K562 (cell line): ENCODE data around the gene ZNF558. TPM values are rescaled to one million over a fixed set of nuclear protein-coding genes. Genes with fewer than 3 reads are reported as not detected.

ENCODE experiments used
- CHAMP1 ChIP-seq: fragments of 450-650 bp; IDR thresholded peaks from 2 replicates; pipeline ENCODE4 v1.6.1; 2016; ENCODE audit warnings: mild to moderate bottlenecking
- DACH1 ChIP-seq: fragments of 450-650 bp; IDR thresholded peaks from 2 replicates; pipeline ENCODE4 v1.6.1; 2018; ENCODE audit not compliant: partially characterized antibody
- HIVEP1 ChIP-seq: fragments of 250-450 bp; sonication (Bioruptor Pico); IDR thresholded peaks from 2 replicates; pipeline ENCODE4 v1.4.0; 2020; ENCODE audit warnings: mild to moderate bottlenecking
- HNRNPK ChIP-seq: fragments of 200-400 bp; formaldehyde crosslinking; IDR thresholded peaks from one replicate; pipeline ENCODE4 v1.6.1; 2018; ENCODE audit warnings: mild to moderate bottlenecking, low read depth, low read length; ENCODE audit not compliant: poor library complexity, severe bottlenecking
- KAT8 ChIP-seq: fragments of 450-650 bp; IDR thresholded peaks from 2 replicates; pipeline ENCODE4 v1.6.1; 2016; ENCODE audit warnings: low read depth, mild to moderate bottlenecking
- LCOR ChIP-seq: sonication (generic); formaldehyde crosslinking; IDR thresholded peaks from 2 replicates; pipeline ENCODE4 v1.8.0; 2022; ENCODE audit warnings: mild to moderate bottlenecking, missing genetic modification reagents
- MAFF ChIP-seq: IDR thresholded peaks from 2 replicates; pipeline ENCODE4 v1.6.1; 2012; ENCODE audit warnings: low read length, improper control_type of control experiment
- NFXL1 ChIP-seq: fragments of 450-650 bp; formaldehyde crosslinking; IDR thresholded peaks from 2 replicates; pipeline ENCODE4 v1.4.0; 2021; ENCODE audit warnings: mild to moderate bottlenecking
- POLR3A ChIP-seq: IDR thresholded peaks from 2 replicates; pipeline ENCODE4 v1.6.1; 2011; ENCODE audit warnings: borderline replicate concordance, mild to moderate bottlenecking, moderate library complexity; ENCODE audit not compliant: insufficient read length, insufficient read depth; ENCODE audit errors: extremely low read depth
- RB1 ChIP-seq: fragments of 450-650 bp; IDR thresholded peaks from 2 replicates; pipeline ENCODE4 v1.6.1; 2017; ENCODE audit warnings: low read depth, mild to moderate bottlenecking
- SREBF2 ChIP-seq: sonication (generic); formaldehyde crosslinking; IDR thresholded peaks from 2 replicates; pipeline ENCODE4 v1.4.0; 2020; ENCODE audit warnings: mild to moderate bottlenecking, missing genetic modification reagents
- TEAD2 ChIP-seq: fragments of 450-650 bp; IDR thresholded peaks from 2 replicates; pipeline ENCODE4 v1.6.1; 2016; ENCODE audit warnings: missing genetic modification characterization, control low read depth, missing compliant biosample characterization
- TRIM24 ChIP-seq, 2 experiments: fragments of 450-650 bp; IDR thresholded peaks; 2 replicates each; pipeline ENCODE4 v1.6.1; 2016
- ZNF121 ChIP-seq: sonication (generic); formaldehyde crosslinking; conservative IDR thresholded peaks from 2 replicates; pipeline ENCODE4 v1.8.0; 2022; ENCODE audit warnings: missing genetic modification reagents
- ZNF551 ChIP-seq: fragments of 250-450 bp; sonication (Bioruptor Pico); IDR thresholded peaks from 2 replicates; pipeline ENCODE4 v1.5.0; 2021; ENCODE audit warnings: mild to moderate bottlenecking, moderate library complexity
- ZNF57 ChIP-seq: fragments of 450-650 bp; formaldehyde crosslinking; IDR thresholded peaks from 2 replicates; pipeline ENCODE4 v1.4.0; 2020; ENCODE audit warnings: mild to moderate bottlenecking, moderate library complexity
- ZNF609 ChIP-seq: sonication (generic); formaldehyde crosslinking; IDR thresholded peaks from 2 replicates; pipeline ENCODE4 v1.8.1; 2023; ENCODE audit warnings: missing genetic modification reagents, mild to moderate bottlenecking, borderline replicate concordance
- ZNF77 ChIP-seq: fragments of 250-450 bp; sonication (Bioruptor Pico); IDR thresholded peaks from 2 replicates; pipeline ENCODE4 v1.5.0; 2020
- polyA plus RNA-seq, 8 experiments: library from polyadenylated mRNA; depleted of rRNA in 4 of 8; stranded (reverse) in 5 of 8; unstranded in 3 of 8; fragments of >200 nt; fragmentation: Nextera tagmentation in 2 of 8; fragmentation: Illumina TruSeq in 1 of 8; extraction: Ambion mirVana in 2 of 8; extraction: Trizol in 1 of 8; gene quantifications; 2 replicates each; pipeline versions ENCODE4 v1.2.1 to v1.2.3, GENCODE V29; 2011 to 2014; ENCODE audit warnings: inconsistent platforms in 1 of 8, missing spikeins in 1 of 8
- total RNA-seq, 7 experiments: library from RNA; depleted of rRNA in 6 of 7; stranded (reverse); fragments of >200 nt in 6 of 7; fragmentation: Illumina TruSeq in 2 of 7; extraction: Trizol in 2 of 7; gene quantifications; 2 replicates each; pipeline versions ENCODE4 v1.2.1 to v1.2.3, GENCODE V29; 2011 to 2021; ENCODE audit warnings: low replicate concordance in 1 of 7
- TF ChIP-seq, protein P1 (sequence below), 2 experiments: IDR thresholded peaks in 1 of 2; conservative IDR thresholded peaks in 1 of 2; 2 replicates each; pipeline ENCODE4 v1.6.1; 2016; ENCODE audit warnings: low read depth in 2 of 2, mild to moderate bottlenecking in 1 of 2, missing compliant biosample characterization in 1 of 2, missing genetic modification characterization in 1 of 2, moderate library complexity in 1 of 2

Gene ZNF558
- total and polyA plus RNA-seq, 9 of the 15 experiments (the other 6 are each of a cell fraction or from before 2014, with no cell fraction given), result 5.4 to 47.6 (median 21.2) TPM

DNA sequence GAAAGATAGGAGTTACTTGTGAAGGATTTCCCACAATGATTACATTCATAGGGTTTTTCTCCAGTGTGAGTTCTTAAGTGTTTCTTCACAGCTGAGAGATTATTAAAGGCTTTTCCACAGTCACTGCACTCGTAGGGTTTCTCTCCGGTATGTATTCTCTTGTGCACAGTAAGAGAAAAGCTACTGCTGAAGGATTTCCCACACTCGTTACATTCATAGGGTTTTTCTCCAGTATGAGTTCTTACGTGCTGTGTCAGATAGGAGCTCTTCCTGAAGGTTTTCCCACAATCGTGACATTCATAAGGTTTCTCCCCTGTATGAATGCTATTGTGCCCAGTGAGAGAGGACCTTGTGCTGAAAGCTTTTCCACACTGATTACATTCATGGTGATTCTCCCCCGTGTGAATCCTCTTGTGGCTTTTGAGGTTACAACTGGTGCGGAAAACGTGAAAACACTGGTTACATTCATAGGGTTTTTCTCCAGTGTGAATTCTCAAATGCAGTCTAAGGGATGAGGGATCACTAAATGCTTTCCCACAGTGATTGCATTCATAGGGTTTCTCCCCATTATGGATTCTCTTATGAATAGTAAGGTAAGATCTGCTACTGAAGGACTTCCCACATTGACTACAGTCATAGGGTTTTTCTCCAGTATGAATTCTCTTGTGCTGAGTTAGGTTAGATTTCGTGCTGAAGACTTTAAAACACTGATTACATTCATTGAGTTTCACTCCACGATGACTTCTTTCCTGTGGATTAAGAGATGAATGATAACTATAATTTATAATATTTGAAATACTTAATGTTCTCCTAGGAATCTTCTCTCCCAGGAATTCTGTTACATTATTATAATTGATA lies 20.6 kb downstream of the ZNF558 start (continued):
- TF ChIP-seq, protein P1, sequence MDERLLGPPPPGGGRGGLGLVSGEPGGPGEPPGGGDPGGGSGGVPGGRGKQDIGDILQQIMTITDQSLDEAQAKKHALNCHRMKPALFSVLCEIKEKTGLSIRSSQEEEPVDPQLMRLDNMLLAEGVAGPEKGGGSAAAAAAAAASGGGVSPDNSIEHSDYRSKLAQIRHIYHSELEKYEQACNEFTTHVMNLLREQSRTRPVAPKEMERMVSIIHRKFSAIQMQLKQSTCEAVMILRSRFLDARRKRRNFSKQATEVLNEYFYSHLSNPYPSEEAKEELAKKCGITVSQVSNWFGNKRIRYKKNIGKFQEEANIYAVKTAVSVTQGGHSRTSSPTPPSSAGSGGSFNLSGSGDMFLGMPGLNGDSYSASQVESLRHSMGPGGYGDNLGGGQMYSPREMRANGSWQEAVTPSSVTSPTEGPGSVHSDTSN (CRISPR knock-in tag; IDR thresholded peaks at IDR 0.05; ENCODE audit: low read depth), result no peak
- TF ChIP-seq, protein P1 (tag; conservative IDR thresholded peaks at IDR 0.05; ENCODE audit: low read depth), result no peak
- TF ChIP-seq ZNF551 (no peak), SREBF2 (no peak), KAT8 (no peak), ZNF57 (CRISPR knock-in tag) (no peak), CHAMP1 (no peak), POLR3A (no peak), LCOR (CRISPR knock-in tag) (no peak), MAFF (no peak), ZNF77 (CRISPR knock-in tag) (no peak), TEAD2 (tag) (no peak), ZNF609 (CRISPR knock-in tag) (no peak), RB1 (no peak), NFXL1 (no peak), HNRNPK (no peak), HIVEP1 (CRISPR knock-in tag) (no peak), TRIM24 (IDR thresholded peaks at IDR 0.05) (peak in 1 of 2 experiments; percentile 82; a peak in 2 of 4 replicates), ZNF121 (CRISPR knock-in tag) (no peak), DACH1 (no peak)
